Measurements from ENCODE around the gene PSMB11. TPM values are rescaled to one million over a fixed set of nuclear protein-coding genes. Genes with fewer than 3 reads are reported as not detected.

PSMB11 gene
- polyA plus RNA-seq, 2 donors: not detected

- peaks cover 15 to 36% of the 10 kb centered on the region in 2 donors for H3K36me3 ChIP-seq (ENCODE audit: control insufficient read depth in 2 of 2, insufficient read depth in 2 of 2, low read length in 1 of 2)
- 83 to 88% methylated on average over 5 of the region's 5 CpGs for WGBS, 2 donors
- no peaks in the 10 kb centered on the region for H3K4me1 ChIP-seq (ENCODE audit: control insufficient read depth in 2 of 2, insufficient read depth in 2 of 2, low read length in 1 of 2)
These were observed 36.0 kb downstream of the PSMB11 start for GRCh38 chr14:23077962-23078361.

DNA sequence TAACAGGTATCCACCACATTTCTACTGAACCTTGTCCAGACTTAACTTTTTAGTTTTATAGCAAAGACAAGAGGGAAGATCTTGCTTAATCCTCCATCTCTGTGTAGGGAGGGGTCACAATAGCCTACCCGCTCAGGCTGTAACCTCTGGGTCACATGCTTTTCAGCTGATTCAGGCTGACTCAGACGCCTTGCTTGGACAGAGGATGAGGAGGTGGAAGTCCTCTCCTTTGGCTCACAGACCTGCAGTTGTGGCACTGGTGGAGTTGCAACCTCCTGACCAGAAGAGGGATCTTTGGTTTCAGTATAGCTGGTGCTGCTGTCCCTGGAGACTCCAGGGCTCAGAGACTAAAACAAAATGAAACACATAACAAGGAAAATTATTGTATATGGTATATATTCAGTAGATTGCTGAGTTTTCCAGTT lies 36.7 kb downstream of the PSMB11 start:
- Histone ChIP-seq H3K9me3 (ENCODE audit: control insufficient read depth in 2 of 2, insufficient read depth in 1 of 2, low read depth in 1 of 2, low read length in 1 of 2) (no peaks in the 10 kb centered on the region), H3K27ac (ENCODE audit: low read depth in 2 of 2, low read length in 1 of 2) (peak overlapping the region; percentile 28 to 51), H3K27me3 (ENCODE audit: control insufficient read depth in 1 of 2, insufficient read depth in 2 of 2, low read length in 2 of 2) (no peaks in the 10 kb centered on the region), H3K36me3 (ENCODE audit: control insufficient read depth in 2 of 2, insufficient read depth in 2 of 2, low read length in 1 of 2) (peaks cover 15 to 36% of the 10 kb centered on the region in 2 donors), H3K4me3 (ENCODE audit: low read depth in 1 of 2, low read length in 2 of 2) (no peak overlapping the region), H3K4me1 (ENCODE audit: control insufficient read depth in 2 of 2, insufficient read depth in 2 of 2, low read length in 1 of 2) (no peaks in the 10 kb centered on the region)
- WGBS, 2 donors: 16 to 34% methylated on average over 2 of the region's 2 CpGs

More at GRCh38 chr14:23077962-23078361, 36.0 kb downstream of the PSMB11 start:
- no peaks in the 10 kb centered on the region for H3K27me3 ChIP-seq (ENCODE audit: control insufficient read depth in 1 of 2, insufficient read depth in 2 of 2, low read length in 2 of 2)
- no peak overlapping the region for H3K4me3 ChIP-seq (ENCODE audit: low read depth in 1 of 2, low read length in 2 of 2)
- peak overlapping the region; percentile 62 to 74 for H3K27ac ChIP-seq (ENCODE audit: low read depth in 2 of 2, low read length in 1 of 2)
- H3K9me3 ChIP-seq (ENCODE audit: control insufficient read depth in 2 of 2, insufficient read depth in 1 of 2, low read depth in 1 of 2, low read length in 1 of 2): no peaks in the 10 kb centered on the region

DNA sequence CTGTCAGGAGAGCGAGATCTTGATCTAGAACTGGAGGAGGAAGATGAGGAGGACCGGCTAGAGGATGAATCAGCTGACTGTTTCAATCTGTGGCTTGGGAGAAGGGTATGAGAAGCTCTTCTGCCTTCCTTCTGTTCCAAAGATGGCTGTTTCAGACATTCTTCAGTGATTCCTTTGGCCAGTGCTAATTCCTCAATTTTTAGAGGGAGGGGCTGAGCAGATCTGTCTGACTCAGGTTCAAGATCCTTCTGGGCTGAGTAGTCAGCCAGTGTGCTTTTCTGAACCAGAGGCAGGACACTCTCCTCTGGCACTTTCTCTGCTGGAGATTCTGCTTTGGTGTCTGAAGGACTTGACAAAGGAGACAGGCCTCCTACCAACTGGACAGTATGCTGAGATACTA lies 37.7 kb downstream of the PSMB11 start:
- H3K27ac ChIP-seq (ENCODE audit: low read depth in 2 of 2, low read length in 1 of 2): peak overlapping the region; percentile 2 to 42
- H3K27me3 ChIP-seq (ENCODE audit: control insufficient read depth in 1 of 2, insufficient read depth in 2 of 2, low read length in 2 of 2): no peaks in the 10 kb centered on the region
- no peaks in the 10 kb centered on the region for H3K4me1 ChIP-seq (ENCODE audit: control insufficient read depth in 2 of 2, insufficient read depth in 2 of 2, low read length in 1 of 2)
- no peak overlapping the region for H3K4me3 ChIP-seq (ENCODE audit: low read depth in 1 of 2, low read length in 2 of 2)
- H3K36me3 ChIP-seq (ENCODE audit: control insufficient read depth in 2 of 2, insufficient read depth in 2 of 2, low read length in 1 of 2): peaks cover 15 to 36% of the 10 kb centered on the region in 2 donors
- WGBS, 2 donors: 84 to 88% methylated on average over 2 of the region's 2 CpGs
- no peaks in the 10 kb centered on the region for H3K9me3 ChIP-seq (ENCODE audit: control insufficient read depth in 2 of 2, insufficient read depth in 1 of 2, low read depth in 1 of 2, low read length in 1 of 2)

- Histone ChIP-seq H3K9me3 (ENCODE audit: control insufficient read depth in 2 of 2, insufficient read depth in 1 of 2, low read depth in 1 of 2, low read length in 1 of 2) (no peaks in the 10 kb centered on the region), H3K36me3 (ENCODE audit: control insufficient read depth in 2 of 2, insufficient read depth in 2 of 2, low read length in 1 of 2) (peaks cover 15 to 36% of the 10 kb centered on the region in 2 donors), H3K4me3 (ENCODE audit: low read depth in 1 of 2, low read length in 2 of 2) (no peak overlapping the region), H3K4me1 (ENCODE audit: control insufficient read depth in 2 of 2, insufficient read depth in 2 of 2, low read length in 1 of 2) (no peaks in the 10 kb centered on the region), H3K27ac (ENCODE audit: low read depth in 2 of 2, low read length in 1 of 2) (no peak overlapping the region), H3K27me3 (ENCODE audit: control insufficient read depth in 1 of 2, insufficient read depth in 2 of 2, low read length in 2 of 2) (no peaks in the 10 kb centered on the region)
- 75 to 84% methylated on average over 1 of the region's 1 CpG for WGBS, 2 donors
These were observed 38.5 kb downstream of the PSMB11 start for GRCh38 chr14:23080474-23080873.

GRCh38 chr14:23085458-23085857 lies 43.4 kb downstream of the PSMB11 start:
- Histone ChIP-seq H3K9me3 (ENCODE audit: control insufficient read depth in 2 of 2, insufficient read depth in 1 of 2, low read depth in 1 of 2, low read length in 1 of 2) (no peaks in the 10 kb centered on the region), H3K4me1 (ENCODE audit: control insufficient read depth in 2 of 2, insufficient read depth in 2 of 2, low read length in 1 of 2) (no peaks in the 10 kb centered on the region), H3K27ac (ENCODE audit: low read depth in 2 of 2, low read length in 1 of 2) (no peak overlapping the region), H3K27me3 (ENCODE audit: control insufficient read depth in 1 of 2, insufficient read depth in 2 of 2, low read length in 2 of 2) (no peaks in the 10 kb centered on the region), H3K36me3 (ENCODE audit: control insufficient read depth in 2 of 2, insufficient read depth in 2 of 2, low read length in 1 of 2) (peaks cover 16 to 19% of the 10 kb centered on the region in 2 donors), H3K4me3 (ENCODE audit: low read depth in 1 of 2, low read length in 2 of 2) (no peak overlapping the region)
- 68 to 80% methylated on average over 3 of the region's 3 CpGs for WGBS, 2 donors

DNA sequence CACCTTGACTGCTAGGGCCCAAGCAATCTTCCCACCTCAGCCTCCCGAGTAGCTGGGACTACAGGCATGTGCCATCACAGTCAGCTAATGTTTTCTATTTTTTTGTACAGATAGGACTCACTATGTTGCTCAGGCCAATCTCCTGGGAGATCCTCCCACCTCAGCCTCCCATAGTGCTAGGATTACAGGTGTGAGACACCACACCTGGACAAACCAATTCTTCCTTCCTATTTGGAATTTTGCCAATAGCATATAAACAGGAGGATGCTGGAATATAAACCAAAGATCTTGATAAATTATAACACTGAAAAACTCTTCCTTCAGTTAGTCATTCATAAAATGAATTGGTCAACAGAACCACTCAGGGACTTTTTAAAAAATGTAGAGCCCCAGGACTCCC lies 44.6 kb downstream of the PSMB11 start:
- 78 to 98% methylated on average over 1 of the region's 1 CpG for WGBS, 2 donors
- Histone ChIP-seq H3K4me3 (ENCODE audit: low read depth in 1 of 2, low read length in 2 of 2) (no peak overlapping the region), H3K9me3 (ENCODE audit: control insufficient read depth in 2 of 2, insufficient read depth in 1 of 2, low read depth in 1 of 2, low read length in 1 of 2) (no peaks in the 10 kb centered on the region), H3K27ac (ENCODE audit: low read depth in 2 of 2, low read length in 1 of 2) (no peak overlapping the region), H3K4me1 (ENCODE audit: control insufficient read depth in 2 of 2, insufficient read depth in 2 of 2, low read length in 1 of 2) (no peaks in the 10 kb centered on the region), H3K27me3 (ENCODE audit: control insufficient read depth in 1 of 2, insufficient read depth in 2 of 2, low read length in 2 of 2) (no peaks in the 10 kb centered on the region), H3K36me3 (ENCODE audit: control insufficient read depth in 2 of 2, insufficient read depth in 2 of 2, low read length in 1 of 2) (peaks cover 9 to 15% of the 10 kb centered on the region in 2 donors)

DNA sequence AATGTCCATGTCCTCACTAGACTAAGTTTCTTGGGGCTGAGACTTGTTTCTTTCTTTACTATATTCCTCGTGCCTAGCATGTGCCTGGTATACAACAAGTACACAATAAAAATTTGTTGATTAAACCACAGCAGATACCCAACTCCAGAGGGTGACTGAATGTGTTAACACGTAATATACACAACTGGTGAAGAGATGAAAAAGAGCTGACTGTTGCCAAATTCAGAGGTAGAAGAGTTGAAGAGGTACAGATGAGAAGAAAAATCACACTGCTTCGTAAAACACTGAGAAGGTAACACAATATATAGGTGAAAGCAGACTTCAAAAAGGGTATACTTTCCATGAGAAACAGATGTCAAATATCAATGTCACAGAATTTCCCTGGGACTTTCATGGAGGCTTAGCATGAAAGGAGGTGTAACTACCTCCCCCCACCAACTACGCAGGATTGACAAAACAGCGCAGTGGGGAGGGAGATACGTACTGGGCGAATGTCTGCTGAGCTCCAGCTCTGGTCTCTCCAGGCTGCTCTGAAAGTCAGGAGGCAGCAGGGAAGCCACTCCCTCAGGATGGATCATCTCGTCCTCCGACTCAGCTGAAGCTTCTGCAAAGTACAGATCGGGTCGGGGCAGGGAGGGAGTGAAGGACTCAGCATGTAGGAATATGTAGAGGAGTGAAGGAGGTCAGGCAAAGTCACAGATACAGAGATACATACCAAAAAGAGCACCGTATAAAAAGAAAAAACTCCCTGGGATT lies 47.7 kb downstream of the PSMB11 start:
- Histone ChIP-seq H3K9me3 (ENCODE audit: control insufficient read depth in 2 of 2, insufficient read depth in 1 of 2, low read depth in 1 of 2, low read length in 1 of 2) (no peaks in the 10 kb centered on the region), H3K4me1 (ENCODE audit: control insufficient read depth in 2 of 2, insufficient read depth in 2 of 2, low read length in 1 of 2) (no peaks in the 10 kb centered on the region), H3K36me3 (ENCODE audit: control insufficient read depth in 2 of 2, insufficient read depth in 2 of 2, low read length in 1 of 2) (peaks cover 7 to 15% of the 10 kb centered on the region in 2 donors), H3K27me3 (ENCODE audit: control insufficient read depth in 1 of 2, insufficient read depth in 2 of 2, low read length in 2 of 2) (no peaks in the 10 kb centered on the region), H3K4me3 (ENCODE audit: low read depth in 1 of 2, low read length in 2 of 2) (no peak overlapping the region), H3K27ac (ENCODE audit: low read depth in 2 of 2, low read length in 1 of 2) (peak overlapping the region in 1 of 2 donors; percentile 13)
- WGBS, 2 donors: 91 to 92% methylated on average over 12 of the region's 12 CpGs

- WGBS, 2 donors: 80 to 81% methylated on average over 4 of the region's 4 CpGs
- Histone ChIP-seq H3K27me3 (ENCODE audit: control insufficient read depth in 1 of 2, insufficient read depth in 2 of 2, low read length in 2 of 2) (no peaks in the 10 kb centered on the region), H3K9me3 (ENCODE audit: control insufficient read depth in 2 of 2, insufficient read depth in 1 of 2, low read depth in 1 of 2, low read length in 1 of 2) (no peaks in the 10 kb centered on the region), H3K4me1 (ENCODE audit: control insufficient read depth in 2 of 2, insufficient read depth in 2 of 2, low read length in 1 of 2) (no peaks in the 10 kb centered on the region), H3K36me3 (ENCODE audit: control insufficient read depth in 2 of 2, insufficient read depth in 2 of 2, low read length in 1 of 2) (peaks cover 7 to 15% of the 10 kb centered on the region in 2 donors), H3K4me3 (ENCODE audit: low read depth in 1 of 2, low read length in 2 of 2) (no peak overlapping the region), H3K27ac (ENCODE audit: low read depth in 2 of 2, low read length in 1 of 2) (no peak overlapping the region)
These were observed 48.2 kb downstream of the PSMB11 start for GRCh38 chr14:23090254-23090636.

GRCh38 chr14:23091294-23092225 lies 49.5 kb downstream of the PSMB11 start:
- H3K36me3 ChIP-seq (ENCODE audit: control insufficient read depth in 2 of 2, insufficient read depth in 2 of 2, low read length in 1 of 2): peaks cover 5 to 10% of the 10 kb centered on the region in 2 donors
- H3K27ac ChIP-seq (ENCODE audit: low read depth in 2 of 2, low read length in 1 of 2): no peak overlapping the region
- peaks cover 0 to 2% of the 10 kb centered on the region in 2 donors for H3K4me1 ChIP-seq (ENCODE audit: control insufficient read depth in 2 of 2, insufficient read depth in 2 of 2, low read length in 1 of 2)
- H3K9me3 ChIP-seq (ENCODE audit: control insufficient read depth in 2 of 2, insufficient read depth in 1 of 2, low read depth in 1 of 2, low read length in 1 of 2): no peaks in the 10 kb centered on the region
- no peak overlapping the region for H3K4me3 ChIP-seq (ENCODE audit: low read depth in 1 of 2, low read length in 2 of 2)
- no peaks in the 10 kb centered on the region for H3K27me3 ChIP-seq (ENCODE audit: control insufficient read depth in 1 of 2, insufficient read depth in 2 of 2, low read length in 2 of 2)
- 80 to 85% methylated on average over 12 of the region's 12 CpGs for WGBS, 2 donors

Measured in esophagus (tissue), 2 donors.